Endothelial cell of umbilical vein (primary cell): Measurements from ENCODE around the gene SH3TC1. TPM values are rescaled to one million over a fixed set of nuclear protein-coding genes. Genes with fewer than 3 reads are reported as not detected.

Experiments used
- BruUV-seq: library from RNA; stranded (reverse); fragments of 400-500 nt; replicated peaks from 2 replicates; lab custom pipeline; 2021; lab: Mats Ljungman, UMichigan
- CTCF ChIA-PET: fragments of 300-600, 350-600 bp; sonication (Branson Sonifier 250); formaldehyde crosslinking; loops from one replicate; lab custom pipeline; 2021; ENCODE audit warnings: antibody characterized with exemption, inconsistent platforms; lab: Charles Lee
- POLR2A ChIA-PET: fragments of 300-600, 350-600 bp; sonication (Branson Sonifier 250); formaldehyde crosslinking; loops from one replicate; lab custom pipeline; 2021; ENCODE audit warnings: antibody characterized with exemption, inconsistent platforms; lab: Charles Lee
- DNase-seq: peaks from one replicate; pipeline ENCODE4 v3.0.0-alpha.2; 2011; ENCODE audit warnings: low read depth, low spot score
- FAIRE-seq: peaks from 2 replicates; lab custom pipeline; 2011; peaks lifted over from hg19 to GRCh38; lab: Jason Lieb, UNC
- H2AFZ ChIP-seq: 2 replicates; pipeline ENCODE4 v1.6.0; 2012; ENCODE audit warnings: low read depth, low read length, control low read depth, inconsistent platforms
- H3K27ac ChIP-seq: 2 replicates; pipeline ENCODE4 v1.5.1; 2011; ENCODE audit warnings: low read depth, mild to moderate bottlenecking, control low read depth, low read length, moderate library complexity; ENCODE audit not compliant: insufficient read depth
- H3K27me3 ChIP-seq, 2 experiments: 2 replicates each; pipeline versions ENCODE4 v1.6.0 to v1.6.1; 2011; ENCODE audit warnings: low read length in 2 of 2, mixed read lengths in 1 of 2; ENCODE audit not compliant: control insufficient read depth in 2 of 2, insufficient read depth in 2 of 2
- H3K36me3 ChIP-seq, 2 experiments: 2 replicates in 1 of 2; 3 replicates in 1 of 2; pipeline ENCODE4 v1.5.1; 2011; ENCODE audit warnings: low read length in 2 of 2, mild to moderate bottlenecking in 1 of 2, moderate library complexity in 1 of 2; ENCODE audit not compliant: control insufficient read depth in 2 of 2, insufficient read depth in 2 of 2; ENCODE audit errors: extremely low read depth in 1 of 2
- H3K4me1 ChIP-seq: 3 replicates; pipeline ENCODE4 v1.5.1; 2011; ENCODE audit warnings: mild to moderate bottlenecking, low read length; ENCODE audit not compliant: control insufficient read depth, insufficient read depth; ENCODE audit errors: extremely low read depth
- H3K4me2 ChIP-seq: 2 replicates; pipeline ENCODE4 v1.6.1; 2011; ENCODE audit warnings: low read length, control low read depth, mixed read lengths; ENCODE audit not compliant: insufficient read depth
- H3K4me3 ChIP-seq, 3 experiments: fragments of 200-600 bp in 1 of 3; sonication (generic), shearing (Covaris generic) in 1 of 3; replicated peaks in 1 of 3; 2 replicates each; pipeline ENCODE4 v1.5.1; 2011 to 2016; ENCODE audit warnings: control low read depth in 3 of 3, low read length in 3 of 3, mild to moderate bottlenecking in 2 of 3, inconsistent platforms in 1 of 3, low read depth in 1 of 3, moderate library complexity in 1 of 3; ENCODE audit not compliant: insufficient read depth in 1 of 3
- H3K79me2 ChIP-seq: 2 replicates; pipeline ENCODE4 v1.6.0; 2012; ENCODE audit warnings: low read length, inconsistent platforms; ENCODE audit not compliant: control insufficient read depth, insufficient read depth
- H3K9ac ChIP-seq: replicated peaks from 2 replicates; pipeline ENCODE3; 2011; ENCODE audit warnings: low read length, control low read depth; ENCODE audit not compliant: insufficient read depth; ENCODE audit errors: extremely low read depth
- H3K9me1 ChIP-seq: replicated peaks from 3 replicates; pipeline ENCODE4 v1.6.0; 2011; ENCODE audit warnings: mild to moderate bottlenecking, low read length; ENCODE audit not compliant: control insufficient read depth, insufficient read depth; ENCODE audit errors: extremely low read depth
- H3K9me3 ChIP-seq: replicated peaks from 2 replicates; pipeline ENCODE4 v1.5.1; 2012; ENCODE audit warnings: low read length, inconsistent platforms; ENCODE audit not compliant: control insufficient read depth, insufficient read depth
- H4K20me1 ChIP-seq: replicated peaks from 2 replicates; pipeline ENCODE3; 2011; ENCODE audit warnings: mild to moderate bottlenecking, low read length; ENCODE audit not compliant: control insufficient read depth, insufficient read depth; ENCODE audit errors: extremely low read depth
- EZH2 ChIP-seq: IDR thresholded peaks from 2 replicates; pipeline ENCODE4 v1.6.1; 2012; ENCODE audit warnings: borderline replicate concordance, low read depth, mild to moderate bottlenecking, moderate library complexity, low read length, inconsistent platforms; ENCODE audit not compliant: severe bottlenecking
- FOS ChIP-seq: IDR thresholded peaks from 2 replicates; pipeline ENCODE4 v1.6.1; 2011; ENCODE audit warnings: mild to moderate bottlenecking, low read length, moderate library complexity, borderline replicate concordance; ENCODE audit not compliant: insufficient read depth
- GATA2 ChIP-seq: IDR thresholded peaks from 2 replicates; pipeline ENCODE4 v1.7.0; 2011; ENCODE audit warnings: low read depth, mild to moderate bottlenecking, moderate library complexity, mixed read lengths, low read length; ENCODE audit not compliant: insufficient read length, insufficient read depth
- JUN ChIP-seq: IDR thresholded peaks from 2 replicates; pipeline ENCODE4 v1.6.1; 2011; ENCODE audit warnings: borderline replicate concordance, low read depth; ENCODE audit not compliant: insufficient read length, insufficient read depth
- MYC ChIP-seq: IDR thresholded peaks from one replicate; pipeline ENCODE4 v1.6.1; 2011; ENCODE audit warnings: mild to moderate bottlenecking, low read depth, low read length
- POLR2A ChIP-seq: IDR thresholded peaks from 2 replicates; pipeline ENCODE4 v1.6.1; 2012; ENCODE audit warnings: low read depth, mild to moderate bottlenecking, control low read depth, low read length
- POLR2AphosphoS5 ChIP-seq: IDR thresholded peaks from 2 replicates; pipeline ENCODE4 v1.6.1; 2012; ENCODE audit warnings: low read depth, mild to moderate bottlenecking, control low read depth, low read length, moderate library complexity; ENCODE audit not compliant: insufficient read depth
- dilution Hi-C: fragments of 300-500 bp; cut with MboI; formaldehyde crosslinking; loops from one replicate; pipeline ENCODE4 v1.15.0; 2019; ENCODE audit warnings: low sequenced_read_pairs; ENCODE audit not compliant: extremely low pct_ligation_motif_present
- intact Hi-C: fragments of 100-400 bp; cut with micrococcal nuclease; formaldehyde crosslinking; loops from one replicate; pipeline ENCODE4 v1.10.0; 2022
- polyA plus RNA-seq, 4 experiments: library from polyadenylated mRNA; depleted of rRNA in 3 of 4; stranded (reverse) in 3 of 4; unstranded in 1 of 4; fragments of >200 nt; gene quantifications; 2 replicates each; pipeline versions ENCODE4 v1.2.1 to v1.2.3, GENCODE V29; 2011 to 2012; ENCODE audit warnings: missing spikeins in 1 of 4
- total RNA-seq: library from RNA; stranded (reverse); gene quantifications from 2 replicates; pipeline ENCODE4 v1.2.3, GENCODE V29; 2021
- TF ChIP-seq, protein P1 (sequence below), 2 donors: IDR thresholded peaks; 1 replicate in 1 of 2; 2 replicates in 1 of 2; pipeline ENCODE4 v1.5.1; 2011; ENCODE audit warnings: low read length in 2 of 2, mild to moderate bottlenecking in 2 of 2, moderate library complexity in 2 of 2, control low read depth in 1 of 2, inconsistent platforms in 1 of 2, low read depth in 1 of 2; ENCODE audit not compliant: insufficient read depth in 1 of 2; ENCODE audit errors: extremely low read depth in 1 of 2
- TF ChIP-seq, protein P2 (sequence below): IDR thresholded peaks from 2 replicates; pipeline ENCODE4 v1.6.1; 2011; ENCODE audit not compliant: insufficient read depth, insufficient read length

Gene SH3TC1
- total and polyA plus RNA-seq, 2 donors (not counting 3 experiments of a cell fraction or from before 2014, with no cell fraction given): 96.5 to 192 TPM

DNA sequence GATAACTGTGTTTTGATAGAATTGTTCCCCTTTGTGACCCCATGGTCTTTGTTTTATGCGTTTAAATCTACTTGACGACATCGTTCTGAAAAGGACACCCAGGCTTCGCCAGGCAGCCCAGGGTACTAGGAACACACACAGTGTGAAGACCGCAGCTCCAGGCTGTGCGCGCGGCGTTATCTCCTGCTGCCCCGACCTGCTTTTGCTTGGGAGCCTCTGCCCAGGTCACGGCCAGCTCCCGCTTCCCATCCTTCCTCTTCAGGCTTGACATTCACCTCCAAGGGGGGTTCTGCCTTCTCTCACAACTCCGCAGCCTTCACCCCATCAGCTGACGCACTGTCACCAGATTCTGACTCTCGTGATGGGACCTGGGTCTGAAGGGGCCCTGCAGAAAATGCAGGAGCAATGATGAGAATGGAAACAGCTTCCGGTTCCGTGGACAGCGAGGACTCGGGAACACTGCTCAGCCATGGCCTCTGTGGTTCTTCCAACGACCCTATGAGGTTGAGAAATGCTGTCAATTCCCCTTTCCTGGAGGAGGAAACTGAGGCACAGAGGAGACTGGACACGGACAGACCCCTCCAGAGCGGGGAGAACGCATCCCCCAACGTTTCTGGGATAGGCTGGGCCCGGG lies 69.9 kb downstream of the SH3TC1 start:
- no peaks in the 10 kb centered on the region for H3K79me2 ChIP-seq
- H2AFZ ChIP-seq: peak overlapping the region; percentile 71
- peak overlapping the region; percentile 21 for H3K9ac ChIP-seq
- no peaks in the 10 kb centered on the region for H3K9me3 ChIP-seq
- CTCF ChIA-PET: interaction anchor here (1.0 to 6.4 kb wide), 7 partner anchors 8 to 142 kb away, joined by 3 to 242 read pairs (median 7); no protein-coding TSS in a partner anchor
- no peaks in the 10 kb centered on the region for H3K9me1 ChIP-seq
- no peak overlapping the region for H3K4me2 ChIP-seq
- no peak for TF ChIP-seq MYC
- TF ChIP-seq POLR2A: no peak
- TF ChIP-seq EZH2: no peak
- TF ChIP-seq JUN: no peak
- TF ChIP-seq, protein P1, sequence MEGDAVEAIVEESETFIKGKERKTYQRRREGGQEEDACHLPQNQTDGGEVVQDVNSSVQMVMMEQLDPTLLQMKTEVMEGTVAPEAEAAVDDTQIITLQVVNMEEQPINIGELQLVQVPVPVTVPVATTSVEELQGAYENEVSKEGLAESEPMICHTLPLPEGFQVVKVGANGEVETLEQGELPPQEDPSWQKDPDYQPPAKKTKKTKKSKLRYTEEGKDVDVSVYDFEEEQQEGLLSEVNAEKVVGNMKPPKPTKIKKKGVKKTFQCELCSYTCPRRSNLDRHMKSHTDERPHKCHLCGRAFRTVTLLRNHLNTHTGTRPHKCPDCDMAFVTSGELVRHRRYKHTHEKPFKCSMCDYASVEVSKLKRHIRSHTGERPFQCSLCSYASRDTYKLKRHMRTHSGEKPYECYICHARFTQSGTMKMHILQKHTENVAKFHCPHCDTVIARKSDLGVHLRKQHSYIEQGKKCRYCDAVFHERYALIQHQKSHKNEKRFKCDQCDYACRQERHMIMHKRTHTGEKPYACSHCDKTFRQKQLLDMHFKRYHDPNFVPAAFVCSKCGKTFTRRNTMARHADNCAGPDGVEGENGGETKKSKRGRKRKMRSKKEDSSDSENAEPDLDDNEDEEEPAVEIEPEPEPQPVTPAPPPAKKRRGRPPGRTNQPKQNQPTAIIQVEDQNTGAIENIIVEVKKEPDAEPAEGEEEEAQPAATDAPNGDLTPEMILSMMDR (IDR thresholded peaks at IDR 0.05; ENCODE audit: extremely low read depth in 1 of 2, insufficient read depth in 1 of 2, low read depth in 1 of 2, low read length in 2 of 2): no peak
- TF ChIP-seq, protein P2, sequence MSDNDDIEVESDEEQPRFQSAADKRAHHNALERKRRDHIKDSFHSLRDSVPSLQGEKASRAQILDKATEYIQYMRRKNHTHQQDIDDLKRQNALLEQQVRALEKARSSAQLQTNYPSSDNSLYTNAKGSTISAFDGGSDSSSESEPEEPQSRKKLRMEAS: no peak
- no peak for TF ChIP-seq GATA2
- no peak for TF ChIP-seq POLR2AphosphoS5
- TF ChIP-seq FOS: no peak
- H3K4me3 ChIP-seq: no peak overlapping the region
- no peak overlapping the region for H3K27ac ChIP-seq
- intact Hi-C loops (loop anchor here (10.0 kb wide), 1 partner anchor 326 kb away; the partner anchor contains the start of gene CPZ), dilution Hi-C loops (no loop called here)
- peaks cover 16% of the 10 kb centered on the region for H3K4me1 ChIP-seq
- H4K20me1 ChIP-seq: no peaks in the 10 kb centered on the region
- H3K36me3 ChIP-seq: no peaks in the 10 kb centered on the region
- DNase-seq (no peak), FAIRE-seq (no peak)
- no peaks in the 10 kb centered on the region for H3K27me3 ChIP-seq
- POLR2A ChIA-PET: interaction anchor here (0.6 to 1.0 kb wide), 4 partner anchors 9 to 134 kb away, joined by 3 to 9 read pairs (median 4); no protein-coding TSS in a partner anchor
- no TSS peak for BruUV-seq
